HUDEP-2 (cell line): ENCODE measurements around the gene AFF3.
"Not testable (repeated sequence)": the region's sequence is repeated elsewhere in the genome, so short reads cannot be mapped to it uniquely, and the experiment has no call there.

Source experiments
- DNase-seq, 76 experiments: peaks; one replicate each; lab custom pipeline; 2025; ENCODE audit not compliant: unreplicated experiment in 76 of 76; lab: John Stamatoyannopoulos, UW

Gene AFF3

GRCh38 chr2:100107906-100108647 is 34.3 kb downstream of the AFF3 start:
- no peak for DNase-seq

DNA sequence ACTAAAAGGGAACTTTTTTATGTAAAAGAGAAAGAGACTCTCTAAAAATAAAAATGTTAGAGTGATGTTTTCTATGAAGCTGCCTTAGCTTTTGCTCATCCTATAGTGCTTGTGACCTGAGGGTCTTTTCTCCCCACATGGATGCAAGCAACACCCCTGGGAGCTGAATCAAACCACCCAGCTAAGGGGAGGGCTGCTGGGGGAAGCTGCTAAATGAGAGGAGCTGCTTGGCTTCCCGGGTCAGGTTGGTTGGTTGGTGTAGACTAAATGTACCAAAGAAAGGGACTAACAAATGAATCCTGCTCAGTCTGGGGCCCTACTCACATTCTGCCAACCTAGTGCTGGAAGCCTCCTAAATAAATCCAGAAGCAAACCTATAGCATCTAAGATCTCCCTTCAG is 35.0 kb downstream of the AFF3 start:
- no peak for DNase-seq

GRCh38 chr2:100106460-100106859 is 35.9 kb downstream of the AFF3 start:
- DNase-seq, result no peak

DNA sequence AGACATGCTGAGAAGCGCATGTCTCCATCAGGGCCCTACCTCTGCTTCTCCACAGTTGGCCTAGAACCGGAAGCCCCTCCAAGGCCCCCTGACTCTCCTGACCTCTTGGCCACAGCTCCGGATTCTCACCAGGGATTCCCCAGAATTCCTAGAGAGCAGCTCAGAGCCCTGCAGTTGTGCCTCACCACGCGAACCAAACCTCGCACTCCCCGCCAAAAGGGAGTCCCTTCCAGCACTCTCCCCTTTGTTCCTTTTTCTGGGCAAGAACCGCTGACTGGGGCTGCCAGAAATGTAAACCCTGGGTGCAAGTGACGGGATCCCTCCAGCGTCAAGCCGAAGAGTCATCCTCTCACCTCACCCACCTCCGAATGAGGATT is 36.7 kb downstream of the AFF3 start:
- DNase-seq, result no peak

GRCh38 chr2:100104718-100105677 is 37.4 kb downstream of the AFF3 start:
- DNase-seq, result no peak

DNA sequence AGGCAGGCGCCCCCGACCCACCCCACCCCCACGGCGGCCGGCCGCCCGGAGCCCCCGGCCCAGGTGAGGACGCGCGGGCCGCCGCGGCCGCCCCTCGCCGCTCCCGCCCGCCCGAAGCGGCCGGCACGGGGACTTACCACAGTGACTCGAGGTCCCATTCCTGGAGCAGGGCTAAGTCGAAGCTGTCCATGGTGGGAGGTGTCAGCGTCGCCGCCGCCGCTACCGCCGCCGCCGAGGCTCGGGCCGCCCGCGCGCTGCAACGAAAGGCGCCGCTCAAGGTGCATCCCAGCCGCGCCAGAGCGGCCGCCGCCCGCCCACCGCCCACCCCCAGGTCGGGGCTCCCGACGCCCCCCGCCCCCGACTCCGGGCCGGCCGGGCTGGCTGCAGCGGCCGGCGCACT is 38.1 kb downstream of the AFF3 start:
- DNase-seq, result not testable (repeated sequence)

GRCh38 chr2:100103527-100104252 is 38.7 kb downstream of the AFF3 start:
- not testable (repeated sequence) for DNase-seq

DNA sequence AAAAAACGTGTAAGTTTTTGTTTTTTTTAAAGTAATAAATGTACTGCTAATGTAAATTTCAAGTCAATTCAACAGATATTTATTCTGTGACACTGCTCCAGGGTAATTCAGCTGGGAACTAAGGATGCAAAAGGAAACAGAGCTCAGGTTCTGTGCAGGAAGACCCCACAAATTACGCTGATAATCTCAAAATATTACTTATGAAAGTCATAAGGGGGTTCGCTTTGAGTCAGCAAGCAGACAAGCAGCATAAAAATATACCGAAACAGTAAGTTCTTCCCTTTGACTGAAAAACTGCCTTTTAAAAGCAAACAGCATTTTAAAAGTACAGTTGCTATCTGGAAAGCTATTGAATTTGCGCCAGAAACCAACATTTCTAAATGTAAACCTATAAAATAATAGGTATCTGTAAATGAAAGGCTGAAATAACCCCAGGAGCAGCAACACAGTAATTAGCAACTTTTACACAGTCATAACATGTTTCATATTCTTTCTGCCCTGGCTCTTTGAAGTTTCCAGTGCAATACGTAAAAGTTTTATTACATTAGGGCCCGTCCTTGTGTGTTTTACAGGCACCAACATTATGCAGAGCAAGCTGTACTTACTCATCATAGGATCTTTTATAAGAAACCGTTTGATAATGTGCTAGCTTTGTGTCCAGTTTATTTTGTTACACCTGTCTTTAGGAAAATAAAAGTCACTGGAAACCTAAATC is 39.8 kb downstream of the AFF3 start:
- not testable (repeated sequence) for DNase-seq

GRCh38 chr2:100098855-100099254 is 43.5 kb downstream of the AFF3 start:
- DNase-seq, result not testable (repeated sequence)

DNA sequence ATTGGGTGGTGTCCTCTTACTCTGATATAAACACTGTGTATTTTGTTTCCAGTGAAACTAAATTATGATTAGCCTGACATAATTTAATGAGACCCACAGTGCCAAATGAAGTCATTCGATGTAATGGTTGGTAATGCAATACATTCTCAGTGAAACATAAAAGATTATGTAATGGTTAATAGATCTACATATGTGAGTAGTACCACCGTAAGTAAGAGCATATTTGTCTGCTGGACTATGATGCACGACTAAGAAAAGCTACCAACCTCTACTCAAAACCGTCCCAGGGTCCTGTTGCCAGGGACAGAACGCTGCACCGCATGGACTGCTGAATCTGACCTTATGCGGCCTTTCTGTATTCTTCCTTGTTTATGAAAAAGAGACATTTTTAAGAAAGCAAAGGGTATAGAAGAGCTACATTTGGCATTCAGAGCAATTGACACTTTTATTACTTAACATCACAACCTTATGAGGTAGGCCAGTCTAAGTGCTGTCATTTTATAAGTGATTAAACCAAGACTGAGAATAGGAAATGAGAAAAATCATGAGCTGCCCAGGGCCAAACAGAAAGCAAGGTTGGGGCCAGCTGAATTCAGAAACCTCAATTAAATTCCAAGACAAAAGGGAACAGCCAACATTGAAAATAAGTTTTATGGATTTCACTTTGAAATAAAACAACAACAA is 44.6 kb downstream of the AFF3 start:
- DNase-seq, result not testable (repeated sequence)

DNA sequence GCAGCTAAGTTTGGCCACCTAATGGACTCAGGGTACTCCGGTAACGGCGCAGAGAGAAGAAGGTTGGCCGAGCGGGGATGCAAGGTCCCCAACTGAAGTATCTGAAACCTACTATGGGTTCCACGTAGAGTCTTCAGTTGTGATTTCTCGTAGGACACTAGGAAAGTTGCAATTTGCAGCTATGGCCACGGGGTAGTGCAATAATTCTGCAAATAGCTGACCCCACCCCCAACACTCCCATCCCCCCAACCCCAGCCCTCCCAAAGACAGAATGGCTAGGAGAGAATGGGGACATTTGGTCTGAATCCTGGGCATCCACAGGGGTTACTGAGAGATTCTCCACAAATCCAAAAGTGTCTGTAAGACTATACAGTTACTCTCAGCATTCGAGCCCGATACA is 46.5 kb downstream of the AFF3 start:
- not testable (repeated sequence) for DNase-seq

GRCh38 chr2:100091807-100092206 is 50.6 kb downstream of the AFF3 start:
- not testable (repeated sequence) for DNase-seq

- DNase-seq, result not testable (repeated sequence)
Measured at GRCh38 chr2:100085744-100086143, 56.6 kb downstream of the AFF3 start.

DNA sequence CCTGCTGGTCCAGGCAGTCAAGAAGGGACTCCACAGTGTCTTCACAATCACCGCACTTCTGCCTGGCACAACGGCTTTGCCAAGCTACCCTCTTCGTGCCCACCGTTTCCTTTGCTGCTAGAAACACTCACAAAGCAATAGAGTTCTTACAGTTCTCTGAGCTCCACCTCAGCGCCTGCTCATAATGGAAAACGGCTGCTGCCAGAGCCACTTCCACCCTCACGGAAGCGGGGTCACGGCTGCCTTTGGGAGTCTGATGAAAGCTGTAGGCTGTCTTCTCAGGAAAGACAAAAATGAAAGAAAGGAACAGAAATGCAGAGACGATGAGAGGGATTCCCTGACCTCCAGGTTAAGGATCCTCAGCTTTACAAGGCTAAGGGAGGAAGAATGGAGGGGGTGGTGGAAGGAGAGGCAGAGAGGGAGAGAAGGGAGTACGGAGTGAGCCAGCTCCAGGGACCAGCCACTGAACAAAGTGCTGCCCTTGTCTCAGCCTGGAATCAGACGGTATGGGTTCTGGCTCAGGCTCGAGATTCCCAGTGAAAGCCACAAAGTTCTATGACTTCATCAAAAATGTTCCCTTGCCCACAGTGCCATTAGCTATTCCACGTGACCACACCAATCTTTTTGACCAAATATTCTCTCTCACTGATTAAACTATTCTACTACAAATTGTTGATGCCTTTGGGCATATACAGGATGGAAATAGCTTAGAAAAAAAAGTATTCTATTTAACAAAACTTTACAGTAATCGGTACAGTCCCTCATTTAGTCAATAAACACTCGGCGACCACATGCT is 58.8 kb downstream of the AFF3 start:
- DNase-seq, result not testable (repeated sequence)

DNA sequence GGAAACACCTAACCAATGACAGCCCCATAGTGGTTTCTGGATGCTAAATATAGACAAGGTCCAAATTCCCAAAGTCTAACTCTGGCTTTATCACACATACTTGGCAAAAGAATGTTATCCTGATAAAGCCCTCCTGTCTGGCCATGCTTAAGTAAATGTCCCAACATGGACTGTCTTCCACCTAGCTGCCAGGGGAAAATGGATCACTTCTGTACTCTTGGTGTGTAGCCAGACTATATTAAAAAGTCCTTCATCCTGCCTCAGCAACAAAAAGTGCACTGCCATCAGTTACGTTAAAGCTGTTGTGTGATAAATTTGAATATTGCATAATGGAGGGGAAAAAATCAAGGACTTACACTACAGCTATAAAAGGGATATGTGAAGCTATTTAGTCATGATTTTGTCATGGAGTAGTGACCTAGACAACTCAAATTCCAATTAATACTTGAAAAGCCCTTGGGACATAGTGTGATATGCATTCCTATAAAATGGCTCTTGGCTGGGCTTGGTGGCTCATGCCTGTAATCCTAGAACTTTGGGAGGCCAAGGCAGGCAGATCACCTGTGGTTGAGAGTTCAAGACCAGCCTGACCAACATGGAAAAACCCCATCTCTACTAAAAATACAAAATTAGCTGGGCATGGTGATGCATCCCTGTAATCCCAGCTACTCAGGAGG is 60.0 kb downstream of the AFF3 start:
- DNase-seq, result not testable (repeated sequence)

- DNase-seq, result no peak
Measured at GRCh38 chr2:100077935-100078334, 64.5 kb downstream of the AFF3 start.

DNA sequence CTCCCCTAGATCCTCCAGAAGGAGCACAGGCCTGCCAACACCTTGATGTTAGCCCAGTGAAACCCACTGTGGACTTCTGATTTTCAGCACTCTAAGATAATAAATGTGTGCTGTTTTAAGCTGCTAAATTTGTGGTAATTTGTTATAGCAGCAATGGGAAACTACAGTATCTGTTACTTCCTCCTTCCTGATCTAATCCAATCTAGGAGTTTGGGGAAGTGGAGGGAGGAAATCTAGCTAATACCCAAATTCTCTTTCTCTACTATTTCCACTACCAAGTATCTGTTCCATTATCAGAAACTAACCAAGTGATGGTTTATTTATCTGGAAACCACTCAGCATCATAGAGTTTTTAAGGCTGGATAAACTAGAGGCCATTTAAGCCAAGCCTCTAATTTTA is 64.9 kb downstream of the AFF3 start:
- no peak for DNase-seq

DNA sequence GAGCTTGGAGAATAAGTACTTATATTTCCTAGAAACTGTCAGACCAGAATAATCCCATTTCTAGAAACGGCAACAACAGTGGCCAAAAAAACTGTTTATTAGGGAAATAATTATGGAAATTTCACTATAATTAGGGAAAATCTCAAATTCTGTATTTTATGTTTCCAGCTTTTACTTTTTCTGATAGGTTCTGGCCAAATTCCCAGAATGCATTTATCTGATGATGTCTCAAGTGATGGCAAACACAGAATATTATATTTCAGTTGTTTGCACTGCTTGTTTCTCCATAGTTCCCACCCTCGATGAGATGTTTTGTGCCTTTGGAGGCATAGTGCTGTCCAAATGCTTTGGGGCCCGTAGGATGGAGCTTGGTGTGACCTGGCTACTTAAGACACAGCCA is 66.9 kb downstream of the AFF3 start:
- DNase-seq, result no peak

GRCh38 chr2:100073110-100073509 is 69.3 kb downstream of the AFF3 start:
- DNase-seq, result no peak
